IMR-90 (cell line): ENCODE results near the gene HAAO. TPM values are rescaled to one million over a fixed set of nuclear protein-coding genes. Genes with fewer than 3 reads are reported as not detected.

Experiments used
- ATAC-seq: fragments of 200-7000 bp; cut with Tn5 transposase; 2 replicates; pipeline ENCODE4 v1.9.1; 2020; ENCODE audit warnings: low read depth, mild to moderate bottlenecking, moderate library complexity
- BruUV-seq: library from RNA; stranded (reverse); fragments of 400-500 nt; replicated peaks from 2 replicates; lab custom pipeline; 2021; lab: Mats Ljungman, UMichigan
- CTCF ChIA-PET: fragments of 300-600 bp; formaldehyde crosslinking; extraction: SDS; loops from one replicate; lab custom pipeline; 2021; ENCODE audit warnings: antibody characterized with exemption; lab: Yijun Ruan, JAX
- POLR2A ChIA-PET: fragments of 300-600 bp; sonication (Branson Sonifier 250); formaldehyde crosslinking; loops from one replicate; lab custom pipeline; 2022; ENCODE audit warnings: antibody characterized with exemption; ENCODE audit not compliant: unreplicated experiment; lab: Charles Lee
- DNase-seq: peaks from one replicate; pipeline ENCODE4 v3.0.0; 2013
- H2AFZ ChIP-seq: replicated peaks from 2 replicates; pipeline ENCODE3; 2013; ENCODE audit warnings: low read length, mild to moderate bottlenecking; ENCODE audit not compliant: poor library complexity
- H2AK5ac ChIP-seq: 2 replicates; pipeline ENCODE4 v1.6.1; 2013; ENCODE audit warnings: low read depth, low read length, inconsistent platforms
- H2AK9ac ChIP-seq: replicated peaks from 2 replicates; pipeline ENCODE3; 2013; ENCODE audit warnings: mild to moderate bottlenecking, low read depth, low read length, moderate library complexity; ENCODE audit not compliant: poor library complexity
- H2BK120ac ChIP-seq: 2 replicates; pipeline ENCODE4 v1.6.1; 2013; ENCODE audit warnings: low read depth, low read length, inconsistent platforms
- H2BK15ac ChIP-seq: 3 replicates; pipeline ENCODE4 v1.6.1; 2013; ENCODE audit warnings: low read depth, low read length, inconsistent platforms
- H2BK20ac ChIP-seq: 2 replicates; pipeline ENCODE4 v1.6.1; 2013; ENCODE audit warnings: low read depth, mild to moderate bottlenecking, inconsistent platforms, low read length, moderate library complexity
- H2BK5ac ChIP-seq: 2 replicates; pipeline ENCODE4 v1.6.1; 2013; ENCODE audit warnings: mild to moderate bottlenecking, low read depth, low read length, inconsistent platforms; ENCODE audit not compliant: poor library complexity, severe bottlenecking
- H3K14ac ChIP-seq: replicated peaks from 2 replicates; pipeline ENCODE4 v1.6.1; 2013; ENCODE audit warnings: low read depth, low read length, inconsistent platforms
- H3K18ac ChIP-seq: 2 replicates; pipeline ENCODE4 v1.6.1; 2013; ENCODE audit warnings: low read depth, low read length, control low read depth
- H3K23ac ChIP-seq: 2 replicates; pipeline ENCODE4 v1.6.1; 2013; ENCODE audit warnings: low read depth, low read length, inconsistent platforms
- H3K27ac ChIP-seq: 2 replicates; pipeline ENCODE4 v1.5.1; 2013; ENCODE audit warnings: mild to moderate bottlenecking, control low read depth, low read length; ENCODE audit not compliant: insufficient read depth
- H3K27me3 ChIP-seq: 2 replicates; pipeline ENCODE4 v1.6.1; 2013; ENCODE audit warnings: low read length; ENCODE audit not compliant: control insufficient read depth, insufficient read depth
- H3K36me3 ChIP-seq: 2 replicates; pipeline ENCODE4 v1.6.1; 2013; ENCODE audit warnings: low read length, mixed read lengths; ENCODE audit not compliant: control insufficient read depth, insufficient read depth
- H3K4ac ChIP-seq: 2 replicates; pipeline ENCODE4 v1.6.1; 2013; ENCODE audit warnings: low read depth, low read length, inconsistent platforms
- H3K4me1 ChIP-seq: 2 replicates; pipeline ENCODE4 v1.6.1; 2013; ENCODE audit warnings: low read length, mixed read lengths; ENCODE audit not compliant: control insufficient read depth, insufficient read depth
- H3K4me2 ChIP-seq: 2 replicates; pipeline ENCODE4 v1.6.1; 2013; ENCODE audit warnings: low read depth, mild to moderate bottlenecking, control low read depth, low read length, moderate library complexity
- H3K4me3 ChIP-seq: 2 replicates; pipeline ENCODE4 v1.5.1; 2013; ENCODE audit warnings: low read depth, mild to moderate bottlenecking, control low read depth, low read length, moderate library complexity; ENCODE audit not compliant: insufficient read depth
- H3K56ac ChIP-seq: 2 replicates; pipeline ENCODE4 v1.6.1; 2013; ENCODE audit warnings: low read length, inconsistent platforms; ENCODE audit not compliant: insufficient read depth; ENCODE audit errors: extremely low read depth
- H3K79me1 ChIP-seq, 2 experiments: 2 replicates each; pipeline ENCODE4 v1.6.1; 2013; ENCODE audit warnings: low read length in 2 of 2, inconsistent platforms in 1 of 2, low read depth in 1 of 2
- H3K9ac ChIP-seq: 2 replicates; pipeline ENCODE4 v1.6.1; 2013; ENCODE audit warnings: low read depth, low read length, control low read depth
- H3K9me1 ChIP-seq: 2 replicates; pipeline ENCODE4 v1.6.1; 2013; ENCODE audit warnings: low read length, inconsistent platforms; ENCODE audit not compliant: insufficient read depth
- H3K9me3 ChIP-seq: 2 replicates; pipeline ENCODE4 v1.6.1; 2013; ENCODE audit warnings: low read length; ENCODE audit not compliant: control insufficient read depth, insufficient read depth
- H4K20me1 ChIP-seq: 2 replicates; pipeline ENCODE4 v1.6.1; 2013; ENCODE audit warnings: low read length, inconsistent platforms; ENCODE audit not compliant: insufficient read depth
- H4K5ac ChIP-seq: 2 replicates; pipeline ENCODE4 v1.6.1; 2013; ENCODE audit warnings: mild to moderate bottlenecking, low read depth, low read length, control low read depth
- H4K8ac ChIP-seq, 2 experiments: 2 replicates each; pipeline ENCODE4 v1.6.1; 2013; ENCODE audit warnings: low read depth in 2 of 2, low read length in 2 of 2, control low read depth in 1 of 2, inconsistent platforms in 1 of 2
- H4K91ac ChIP-seq: 2 replicates; pipeline ENCODE4 v1.6.1; 2013; ENCODE audit warnings: low read depth, low read length, inconsistent platforms; ENCODE audit not compliant: insufficient read depth
- BHLHE40 ChIP-seq: fragments of 150-350 bp; IDR thresholded peaks from 2 replicates; pipeline ENCODE4 v1.6.1; 2016; ENCODE audit warnings: mild to moderate bottlenecking, low read depth, low read length
- CEBPB ChIP-seq: IDR thresholded peaks from 2 replicates; pipeline ENCODE4 v1.6.1; 2012; ENCODE audit warnings: low read depth, low read length, improper control_type of control experiment
- CHD1 ChIP-seq: IDR thresholded peaks from 2 replicates; pipeline ENCODE4 v1.6.1; 2012; ENCODE audit warnings: low read depth, low read length, improper control_type of control experiment
- CTCF ChIP-seq: conservative IDR thresholded peaks from 2 replicates; pipeline ENCODE4 v1.5.1; 2012; ENCODE audit warnings: mild to moderate bottlenecking, low read depth, low read length, improper control_type of control experiment
- ELK1 ChIP-seq: fragments of 150-350 bp; IDR thresholded peaks from 2 replicates; pipeline ENCODE4 v1.6.1; 2016; ENCODE audit warnings: low read depth, mild to moderate bottlenecking, low read length, moderate library complexity, borderline replicate concordance
- FOS ChIP-seq: fragments of 150-350 bp; IDR thresholded peaks from 2 replicates; pipeline ENCODE4 v1.6.1; 2016; ENCODE audit warnings: low read depth, low read length
- MAFK ChIP-seq: IDR thresholded peaks from 2 replicates; pipeline ENCODE4 v1.6.1; 2012; ENCODE audit warnings: low read depth, low read length, improper control_type of control experiment
- MAZ ChIP-seq: IDR thresholded peaks from 2 replicates; pipeline ENCODE4 v1.6.1; 2012; ENCODE audit warnings: low read depth, mild to moderate bottlenecking, low read length, improper control_type of control experiment, moderate library complexity, borderline replicate concordance
- MXI1 ChIP-seq: IDR thresholded peaks from 2 replicates; pipeline ENCODE4 v1.6.1; 2012; ENCODE audit warnings: low read depth, mild to moderate bottlenecking, low read length, moderate library complexity, borderline replicate concordance
- NFE2L2 ChIP-seq: fragments of 150-350 bp; IDR thresholded peaks from 2 replicates; pipeline ENCODE4 v1.6.1; 2016; ENCODE audit warnings: low read depth, mild to moderate bottlenecking, low read length
- POLR2A ChIP-seq: IDR thresholded peaks from 2 replicates; pipeline ENCODE4 v1.6.1; 2012; ENCODE audit warnings: mild to moderate bottlenecking, low read depth, low read length
- RAD21 ChIP-seq: IDR thresholded peaks from 2 replicates; pipeline ENCODE4 v1.6.1; 2012; ENCODE audit warnings: low read length, improper control_type of control experiment
- RFX5 ChIP-seq: IDR thresholded peaks from 2 replicates; pipeline ENCODE4 v1.8.0; 2012; ENCODE audit warnings: low read depth, mild to moderate bottlenecking, low read length, moderate library complexity
- SMC3 ChIP-seq: fragments of 150-350 bp; IDR thresholded peaks from 2 replicates; pipeline ENCODE4 v1.6.1; 2016; ENCODE audit warnings: low read depth, mild to moderate bottlenecking, antibody characterized with exemption, low read length, moderate library complexity
- USF2 ChIP-seq: fragments of 150-350 bp; IDR thresholded peaks from 2 replicates; pipeline ENCODE4 v1.6.1; 2017; ENCODE audit warnings: mild to moderate bottlenecking, antibody characterized with exemption, low read length, low read depth
- WGBS, 2 experiments: methylation state at CpG; one replicate each; pipeline versions ENCODE4 v1.1.5 to v1.1.7; 2013; ENCODE audit warnings: missing lambda C conversion rate in 2 of 2; ENCODE audit not compliant: insufficient read length in 1 of 2; ENCODE audit errors: extremely low coverage in 2 of 2; 5-methylcytosine and 5-hydroxymethylcytosine counted together
- dilution Hi-C: fragments of 300-500 bp; cut with HindIII; formaldehyde crosslinking; loops from one replicate; pipeline ENCODE4 v1.14.3; 2018; ENCODE audit warnings: low sequenced_read_pairs; ENCODE audit not compliant: unreplicated experiment
- in situ Hi-C: fragments of 300-500 bp; cut with MboI; formaldehyde crosslinking; loops from 3 replicates; pipeline ENCODE4 v1.14.3; 2019; ENCODE audit warnings: low sequenced_read_pairs, inconsistent platforms, mixed read lengths
- intact Hi-C: fragments of 100-400 bp; cut with micrococcal nuclease; formaldehyde crosslinking; loops from 2 replicates; pipeline ENCODE4 v1.10.0; 2022
- polyA plus RNA-seq, 3 experiments: library from polyadenylated mRNA; depleted of rRNA; stranded (reverse); fragments of >200 nt; gene quantifications; 2 replicates each; pipeline ENCODE4 v1.2.3, GENCODE V29; 2012; ENCODE audit warnings: low replicate concordance in 1 of 3
- total RNA-seq: library from RNA; depleted of rRNA; stranded (reverse); fragments of >200 nt; gene quantifications from 2 replicates; pipeline ENCODE4 v1.2.3, GENCODE V29; 2012

HAAO gene
- total and polyA plus RNA-seq, 2 of the 4 experiments (the other 2 are of a cell fraction), result 0.05 to 0.18 TPM

GRCh38 chr2:42775186-42775585 lies 17.2 kb downstream of the HAAO start:
- H4K5ac ChIP-seq, result no peak overlapping the region
- no peak overlapping the region for H3K27ac ChIP-seq
- H3K56ac ChIP-seq, result no peak overlapping the region
- ChIA-PET POLR2A (no interaction called here), CTCF (interaction anchor here (0.6 to 1.4 kb wide), 2 partner anchors 11 to 99 kb away, joined by 3 to 5 read pairs; partner anchors contain the start of gene OXER1)
- no peak overlapping the region for H2AFZ ChIP-seq
- no peak overlapping the region for H3K18ac ChIP-seq
- no CpG with 5 or more reads among the region's 2 CpGs for WGBS, 2 experiments
- no peak overlapping the region for H3K4me3 ChIP-seq
- 0 out of 2 replicates have a peak, but pooled peaks cover 2% of the 10 kb centered on the region for H3K4me1 ChIP-seq
- no peak overlapping the region for H4K8ac ChIP-seq
- intact Hi-C loops, result no loop called here
- no peaks in the 10 kb centered on the region for H3K79me1 ChIP-seq
- H2BK20ac ChIP-seq, result no peak overlapping the region
- no peak overlapping the region for H2AK5ac ChIP-seq
- H3K36me3 ChIP-seq, result no peaks in the 10 kb centered on the region
- in situ Hi-C loops, result no loop called here
- no peak overlapping the region for H2BK120ac ChIP-seq
- H3K14ac ChIP-seq, result no peak overlapping the region
- H4K91ac ChIP-seq, result no peak overlapping the region
- H3K4ac ChIP-seq, result no peak overlapping the region
- no peak for ATAC-seq
- H4K20me1 ChIP-seq, result no peaks in the 10 kb centered on the region
- H3K9me1 ChIP-seq, result no peaks in the 10 kb centered on the region
- H2BK15ac ChIP-seq, result no peak overlapping the region
- no peak overlapping the region for H2AK9ac ChIP-seq
- no peak overlapping the region for H3K9ac ChIP-seq
- H3K23ac ChIP-seq, result no peak overlapping the region
- dilution Hi-C loops, result no loop called here
- no peak for DNase-seq
- no peak overlapping the region for H3K4me2 ChIP-seq
- TF ChIP-seq MXI1, result no peak
- TF ChIP-seq RFX5, result no peak
- no peak for TF ChIP-seq FOS
- TF ChIP-seq SMC3, result no peak
- TF ChIP-seq NFE2L2, result no peak
- no peak for TF ChIP-seq USF2
- no peak for TF ChIP-seq RAD21
- no peak for TF ChIP-seq CHD1
- no peak for TF ChIP-seq MAFK
- TF ChIP-seq CEBPB, result no peak
- TF ChIP-seq MAZ, result no peak
- TF ChIP-seq BHLHE40, result no peak
- no peak for TF ChIP-seq CTCF
- no peak for TF ChIP-seq ELK1
- no peak for TF ChIP-seq POLR2A
- no TSS peak for BruUV-seq
- no peaks in the 10 kb centered on the region for H3K27me3 ChIP-seq
- no peaks in the 10 kb centered on the region; the same call in 1 of the 2 replicates for H3K9me3 ChIP-seq
- H2BK5ac ChIP-seq, result no peak overlapping the region
